Erythroblast (primary cell): ENCODE results near the gene DNAI1.

ENCODE experiments used
- GATA1 ChIP-seq: IDR thresholded peaks from 2 replicates; pipeline ENCODE4 v1.6.1; 2011; ENCODE audit warnings: low read depth, mild to moderate bottlenecking, control low read depth, low read length, moderate library complexity
- POLR2A ChIP-seq: IDR thresholded peaks from 2 replicates; pipeline ENCODE4 v1.6.1; 2011; ENCODE audit warnings: mild to moderate bottlenecking, low read length

- no peak for TF ChIP-seq POLR2A
- TF ChIP-seq GATA1 = no peak
These were observed 18.6 kb upstream of the DNAI1 start for GRCh38 chr9:34440017-34440416.
